Endothelial cell of umbilical vein (primary cell): ENCODE measurements around the gene HDDC2.
A peak's percentile ranks its signal among the peaks of the same experiment; 100 is the strongest.

Experiments
- EZH2 ChIP-seq: IDR thresholded peaks from 2 replicates; pipeline ENCODE4 v1.6.1; 2012; ENCODE audit warnings: borderline replicate concordance, low read depth, mild to moderate bottlenecking, moderate library complexity, low read length, inconsistent platforms; ENCODE audit not compliant: severe bottlenecking
- POLR2AphosphoS5 ChIP-seq: IDR thresholded peaks from 2 replicates; pipeline ENCODE4 v1.6.1; 2012; ENCODE audit warnings: low read depth, mild to moderate bottlenecking, control low read depth, low read length, moderate library complexity; ENCODE audit not compliant: insufficient read depth
- TF ChIP-seq, protein P1 (sequence below), 2 donors: IDR thresholded peaks; 1 replicate in 1 of 2; 2 replicates in 1 of 2; pipeline ENCODE4 v1.5.1; 2011; ENCODE audit warnings: low read length in 2 of 2, mild to moderate bottlenecking in 2 of 2, moderate library complexity in 2 of 2, control low read depth in 1 of 2, inconsistent platforms in 1 of 2, low read depth in 1 of 2; ENCODE audit not compliant: insufficient read depth in 1 of 2; ENCODE audit errors: extremely low read depth in 1 of 2
- TF ChIP-seq, protein P2 (sequence below): IDR thresholded peaks from 2 replicates; pipeline ENCODE4 v1.6.1; 2011; ENCODE audit not compliant: insufficient read depth, insufficient read length

DNA sequence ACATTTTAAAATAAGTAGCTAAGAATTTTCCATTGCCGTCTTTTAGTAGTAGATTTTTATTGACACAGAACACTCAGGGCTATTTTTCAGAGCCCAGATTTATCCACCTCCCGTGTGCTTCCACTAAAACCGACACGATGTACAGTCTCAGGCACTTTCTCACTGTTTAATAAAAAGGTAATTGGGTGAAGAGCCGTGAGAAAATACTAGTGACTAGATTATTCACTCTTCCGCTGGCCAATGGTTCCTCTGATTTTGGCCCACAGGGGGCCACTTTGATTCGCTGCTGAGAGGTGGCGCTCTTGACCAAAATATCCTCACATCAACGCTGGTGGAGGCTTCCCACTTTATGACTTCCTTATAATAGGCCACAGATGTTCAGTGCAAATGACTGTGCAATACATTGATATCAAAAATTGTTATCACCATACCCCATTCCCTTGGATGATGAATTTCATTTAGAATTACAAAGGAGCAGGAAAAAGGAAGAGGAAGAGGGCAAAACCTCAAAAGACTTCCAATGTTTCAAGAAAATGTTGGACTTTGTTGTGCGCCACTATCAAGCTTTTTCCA is 12.3 kb upstream of the HDDC2 start:
- no peak for TF ChIP-seq EZH2
- TF ChIP-seq, protein P1, sequence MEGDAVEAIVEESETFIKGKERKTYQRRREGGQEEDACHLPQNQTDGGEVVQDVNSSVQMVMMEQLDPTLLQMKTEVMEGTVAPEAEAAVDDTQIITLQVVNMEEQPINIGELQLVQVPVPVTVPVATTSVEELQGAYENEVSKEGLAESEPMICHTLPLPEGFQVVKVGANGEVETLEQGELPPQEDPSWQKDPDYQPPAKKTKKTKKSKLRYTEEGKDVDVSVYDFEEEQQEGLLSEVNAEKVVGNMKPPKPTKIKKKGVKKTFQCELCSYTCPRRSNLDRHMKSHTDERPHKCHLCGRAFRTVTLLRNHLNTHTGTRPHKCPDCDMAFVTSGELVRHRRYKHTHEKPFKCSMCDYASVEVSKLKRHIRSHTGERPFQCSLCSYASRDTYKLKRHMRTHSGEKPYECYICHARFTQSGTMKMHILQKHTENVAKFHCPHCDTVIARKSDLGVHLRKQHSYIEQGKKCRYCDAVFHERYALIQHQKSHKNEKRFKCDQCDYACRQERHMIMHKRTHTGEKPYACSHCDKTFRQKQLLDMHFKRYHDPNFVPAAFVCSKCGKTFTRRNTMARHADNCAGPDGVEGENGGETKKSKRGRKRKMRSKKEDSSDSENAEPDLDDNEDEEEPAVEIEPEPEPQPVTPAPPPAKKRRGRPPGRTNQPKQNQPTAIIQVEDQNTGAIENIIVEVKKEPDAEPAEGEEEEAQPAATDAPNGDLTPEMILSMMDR (IDR thresholded peaks at IDR 0.05; ENCODE audit: extremely low read depth in 1 of 2, insufficient read depth in 1 of 2, low read depth in 1 of 2, low read length in 2 of 2) = peak; percentile 76 to 81
- TF ChIP-seq POLR2AphosphoS5 = no peak
- TF ChIP-seq, protein P2, sequence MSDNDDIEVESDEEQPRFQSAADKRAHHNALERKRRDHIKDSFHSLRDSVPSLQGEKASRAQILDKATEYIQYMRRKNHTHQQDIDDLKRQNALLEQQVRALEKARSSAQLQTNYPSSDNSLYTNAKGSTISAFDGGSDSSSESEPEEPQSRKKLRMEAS = no peak
